Measurements from ENCODE around the gene TCF23.

The TCF23 gene

DNA sequence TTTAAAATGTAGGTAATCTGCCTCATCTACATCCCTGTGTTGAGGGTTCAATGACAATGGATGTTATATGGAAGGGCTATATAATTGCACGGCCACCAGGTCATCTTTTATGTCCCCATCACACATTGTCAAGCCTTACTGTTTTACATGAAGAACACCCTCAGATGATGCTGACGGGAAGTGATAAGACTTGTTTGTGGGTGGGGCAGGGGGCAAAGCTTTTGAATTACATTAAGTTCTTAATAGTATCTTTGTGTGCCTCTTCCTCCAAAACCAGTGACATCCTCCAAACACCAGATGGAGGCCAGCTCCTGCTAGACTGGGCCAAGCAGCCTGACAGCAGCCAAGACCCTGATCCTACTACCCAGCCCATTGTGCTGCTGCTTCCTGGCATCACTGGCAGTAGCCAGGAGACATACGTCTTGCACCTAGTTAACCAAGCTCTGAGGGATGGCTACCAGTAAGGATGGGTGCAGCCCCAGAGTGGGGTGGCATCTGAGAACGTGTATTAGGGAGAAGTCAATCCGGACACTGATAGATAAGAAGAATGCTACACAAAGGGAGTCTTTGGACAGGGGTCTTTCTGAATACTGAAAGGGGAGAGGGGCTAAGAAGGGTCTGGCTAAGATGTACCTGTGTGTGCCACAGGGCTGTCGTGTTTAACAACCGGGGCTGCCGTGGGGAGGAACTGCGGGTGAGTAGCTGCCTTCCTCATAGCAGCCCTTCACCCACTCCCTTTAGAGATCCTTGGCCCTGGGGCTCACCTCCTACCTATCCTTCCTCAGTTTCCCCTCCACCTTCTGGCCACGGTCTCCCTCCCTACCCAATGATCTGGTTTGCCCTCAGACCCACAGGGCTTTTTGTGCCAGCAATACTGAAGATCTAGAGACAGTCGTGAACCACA lies 19.9 kb upstream of the TCF23 start:
- no peak for DNase-seq (ENCODE audit: low read depth)
- no peak overlapping the region for H3K4me3 ChIP-seq (ENCODE audit: low read depth, low read length)
- TF ChIP-seq, protein P1, sequence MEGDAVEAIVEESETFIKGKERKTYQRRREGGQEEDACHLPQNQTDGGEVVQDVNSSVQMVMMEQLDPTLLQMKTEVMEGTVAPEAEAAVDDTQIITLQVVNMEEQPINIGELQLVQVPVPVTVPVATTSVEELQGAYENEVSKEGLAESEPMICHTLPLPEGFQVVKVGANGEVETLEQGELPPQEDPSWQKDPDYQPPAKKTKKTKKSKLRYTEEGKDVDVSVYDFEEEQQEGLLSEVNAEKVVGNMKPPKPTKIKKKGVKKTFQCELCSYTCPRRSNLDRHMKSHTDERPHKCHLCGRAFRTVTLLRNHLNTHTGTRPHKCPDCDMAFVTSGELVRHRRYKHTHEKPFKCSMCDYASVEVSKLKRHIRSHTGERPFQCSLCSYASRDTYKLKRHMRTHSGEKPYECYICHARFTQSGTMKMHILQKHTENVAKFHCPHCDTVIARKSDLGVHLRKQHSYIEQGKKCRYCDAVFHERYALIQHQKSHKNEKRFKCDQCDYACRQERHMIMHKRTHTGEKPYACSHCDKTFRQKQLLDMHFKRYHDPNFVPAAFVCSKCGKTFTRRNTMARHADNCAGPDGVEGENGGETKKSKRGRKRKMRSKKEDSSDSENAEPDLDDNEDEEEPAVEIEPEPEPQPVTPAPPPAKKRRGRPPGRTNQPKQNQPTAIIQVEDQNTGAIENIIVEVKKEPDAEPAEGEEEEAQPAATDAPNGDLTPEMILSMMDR (IDR thresholded peaks at IDR 0.05; ENCODE audit: low read depth, low read length, missing control alignments) = no peak
- in situ Hi-C loops (cut with HindIII; ENCODE audit: low sequenced_read_pairs) = no loop called here

DNA sequence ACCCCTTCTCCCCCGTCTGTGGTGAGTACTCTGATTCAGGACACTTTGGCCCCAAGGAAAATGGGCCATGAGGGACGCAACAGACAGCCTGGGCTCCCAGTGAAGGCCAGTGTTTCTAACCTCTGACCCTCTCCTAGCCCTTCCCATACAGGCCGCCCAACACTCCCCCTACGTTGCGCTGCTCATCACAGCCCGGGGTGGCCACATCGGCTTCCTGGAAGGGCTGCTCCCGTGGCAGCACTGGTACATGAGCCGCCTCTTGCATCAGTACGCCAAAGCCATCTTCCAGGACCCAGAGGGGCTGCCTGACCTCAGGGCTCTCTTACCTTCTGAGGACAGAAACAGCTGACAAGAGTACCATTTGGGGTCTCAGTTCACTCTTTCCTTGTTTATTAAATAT lies 18.4 kb upstream of the TCF23 start:
- TF ChIP-seq, protein P1 (IDR thresholded peaks at IDR 0.05; ENCODE audit: low read depth, low read length, missing control alignments) = no peak
- in situ Hi-C loops (cut with HindIII; ENCODE audit: low sequenced_read_pairs) = no loop called here
- no peak for DNase-seq (ENCODE audit: low read depth)
- H3K4me3 ChIP-seq (ENCODE audit: low read depth, low read length) = no peak overlapping the region

DNA sequence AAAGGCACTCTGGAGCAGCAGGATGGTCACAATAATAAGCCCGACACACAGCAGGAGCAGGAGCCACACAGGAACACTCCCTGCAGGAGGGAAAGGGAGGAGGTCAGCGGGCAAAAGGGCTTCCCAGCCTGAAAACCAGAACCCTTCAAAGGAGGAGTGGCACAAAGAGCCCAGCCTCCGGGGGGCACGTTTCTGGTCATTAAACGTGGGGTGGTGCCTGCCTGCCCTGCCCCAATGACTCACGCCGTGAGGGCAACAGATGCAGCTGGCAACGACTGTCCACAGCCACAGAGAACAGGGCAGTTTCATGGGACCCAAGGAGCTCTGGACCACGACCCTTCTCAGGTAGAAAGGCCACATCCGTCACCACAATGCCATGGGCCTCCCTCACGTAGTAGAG lies 17.4 kb upstream of the TCF23 start:
- H3K4me3 ChIP-seq (ENCODE audit: low read depth, low read length) = no peak overlapping the region
- in situ Hi-C loops (cut with HindIII; ENCODE audit: low sequenced_read_pairs) = no loop called here
- TF ChIP-seq, protein P1 (IDR thresholded peaks at IDR 0.05; ENCODE audit: low read depth, low read length, missing control alignments) = no peak
- no peak for DNase-seq (ENCODE audit: low read depth)

DNA sequence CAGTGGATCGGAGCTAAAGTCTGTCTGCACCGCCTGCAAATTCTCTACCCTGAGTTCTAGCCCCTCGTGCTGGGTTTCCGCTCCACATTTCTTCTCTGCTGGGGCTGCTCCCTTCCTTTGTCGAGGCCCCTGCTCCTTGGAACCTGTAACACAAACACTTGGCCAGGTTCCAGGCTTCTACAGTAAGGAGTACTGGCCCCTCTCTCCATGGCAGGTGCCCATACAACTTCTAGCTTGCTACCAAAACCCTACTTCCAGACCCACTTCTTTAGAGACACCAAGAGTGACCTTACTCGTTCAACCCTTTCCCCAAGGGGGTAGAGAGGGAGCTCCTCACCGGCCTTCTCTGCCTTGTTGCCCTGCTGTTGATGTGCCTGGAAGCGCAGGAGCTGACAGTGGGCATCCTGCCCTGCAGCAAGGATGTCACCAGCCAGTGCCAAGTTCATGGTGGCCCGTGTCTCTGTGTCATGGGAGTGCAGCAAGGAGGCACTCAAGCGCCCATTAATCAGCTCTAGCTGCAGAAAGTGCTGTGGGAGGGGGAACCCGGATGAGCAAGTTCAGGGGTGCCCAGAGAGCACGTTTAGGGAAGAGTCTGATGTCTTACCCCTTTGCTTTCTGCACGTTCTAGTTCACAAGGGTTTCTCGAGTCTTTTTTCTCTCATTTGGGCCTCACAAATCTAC lies 15.5 kb upstream of the TCF23 start:
- TF ChIP-seq, protein P1 (IDR thresholded peaks at IDR 0.05; ENCODE audit: low read depth, low read length, missing control alignments) = no peak
- peak overlapping the region; percentile 92 for H3K4me3 ChIP-seq (ENCODE audit: low read depth, low read length)
- in situ Hi-C loops (cut with HindIII; ENCODE audit: low sequenced_read_pairs) = no loop called here
- no peak for DNase-seq (ENCODE audit: low read depth)

DNA sequence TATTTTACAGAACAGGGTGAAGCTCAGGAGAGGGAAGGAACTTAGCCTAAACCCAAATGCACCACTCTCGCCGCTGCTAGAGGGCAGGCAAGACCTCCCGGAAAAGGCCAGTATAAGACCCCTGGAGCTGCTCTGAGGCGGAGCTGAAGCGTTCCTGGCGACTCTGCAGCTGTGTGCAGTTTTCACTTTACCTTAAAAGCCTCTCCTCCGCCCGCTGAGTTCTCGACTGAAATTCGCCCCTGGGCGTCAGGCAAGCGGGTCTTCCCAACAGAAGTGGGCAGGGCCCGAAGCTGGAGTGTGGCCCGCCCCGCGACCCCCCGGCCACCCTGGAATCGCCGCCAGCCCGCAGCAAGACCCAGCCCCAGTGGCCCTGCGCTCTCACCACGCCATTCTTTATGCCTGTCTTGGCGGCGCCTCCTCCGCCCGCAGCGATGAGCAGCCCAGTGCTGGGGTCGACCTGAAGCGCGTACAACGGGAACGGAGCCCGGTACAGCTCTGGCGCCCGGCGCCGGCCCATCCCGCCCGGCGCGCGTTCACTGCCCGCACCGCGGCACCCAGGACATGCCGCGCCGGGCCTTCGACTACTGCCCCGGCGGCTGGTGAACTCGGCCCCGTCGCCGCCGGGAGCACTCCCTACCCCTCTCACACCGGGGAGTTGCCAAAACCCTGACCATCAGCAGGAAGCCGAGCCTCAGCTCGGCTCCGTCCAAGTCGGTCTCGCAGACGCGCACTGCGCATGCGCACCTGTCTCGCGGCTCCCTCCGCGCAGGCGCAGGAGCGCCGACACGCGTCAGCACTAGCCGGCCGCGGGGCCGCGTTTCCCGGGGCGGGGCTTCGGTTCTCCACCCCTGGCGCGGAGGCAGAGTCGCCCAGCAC lies 14.7 kb upstream of the TCF23 start, which contains the start of gene PREB:
TSS of gene PREB (minus strand) at position 732 of the 876 bp plus-strand sequence. CDS start at position 517, 215 bp downstream.
- in situ Hi-C loops (cut with HindIII; ENCODE audit: low sequenced_read_pairs) = no loop called here
- TF ChIP-seq, protein P1 (IDR thresholded peaks at IDR 0.05; ENCODE audit: low read depth, low read length, missing control alignments) = peak; percentile 62
- peak; percentile 85 for DNase-seq (ENCODE audit: low read depth)
- H3K4me3 ChIP-seq (ENCODE audit: low read depth, low read length) = peak within 1 kb of the TSS; percentile 92
